ENCODE results near the gene TTLL3.
A peak's percentile ranks its signal among the peaks of the same experiment; 100 is the strongest.

The TTLL3 gene

DNA sequence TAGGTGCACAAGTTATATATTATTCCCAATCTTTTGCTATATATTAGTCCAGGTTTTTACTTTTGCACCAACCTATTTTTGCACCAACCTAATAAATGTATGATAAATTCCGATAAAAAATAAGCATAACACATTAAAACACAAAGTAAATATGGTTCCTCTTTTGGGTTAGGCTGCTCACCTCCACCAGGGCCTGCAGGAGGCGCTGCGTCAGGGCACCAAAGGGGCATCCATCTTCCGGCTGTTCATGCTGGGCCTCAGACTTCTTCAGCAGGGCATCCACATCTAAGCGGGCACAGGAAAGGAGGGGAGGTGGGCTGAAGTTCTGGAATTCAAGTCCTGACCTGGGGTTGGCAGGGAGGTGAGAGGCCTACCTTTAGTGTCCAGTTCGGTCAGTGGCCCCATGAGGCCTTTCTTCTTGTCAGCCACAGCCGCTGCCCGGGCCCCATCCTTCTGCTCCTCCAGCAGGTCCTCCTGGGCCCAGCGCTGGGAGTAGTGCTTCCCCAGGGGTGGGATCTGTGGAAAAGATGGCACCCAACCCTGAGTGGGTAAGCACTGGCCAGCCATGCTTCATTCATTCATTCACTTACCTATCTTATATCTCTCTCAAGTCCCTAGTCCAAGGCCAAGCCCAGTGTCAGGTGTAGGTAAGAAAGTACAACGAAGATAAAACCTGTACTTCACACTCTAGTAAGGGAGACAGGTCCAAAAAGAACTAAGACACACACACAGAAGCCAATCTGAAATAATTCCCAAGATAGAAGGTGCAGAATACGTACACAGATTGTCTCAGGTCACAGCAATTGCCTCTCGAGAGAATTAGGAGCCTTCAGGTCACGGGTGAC is 23.0 kb upstream of the TTLL3 start:
- no peak overlapping the region for H3K4me3 ChIP-seq (ENCODE audit: low read depth, low read length)
- TF ChIP-seq, protein P1, sequence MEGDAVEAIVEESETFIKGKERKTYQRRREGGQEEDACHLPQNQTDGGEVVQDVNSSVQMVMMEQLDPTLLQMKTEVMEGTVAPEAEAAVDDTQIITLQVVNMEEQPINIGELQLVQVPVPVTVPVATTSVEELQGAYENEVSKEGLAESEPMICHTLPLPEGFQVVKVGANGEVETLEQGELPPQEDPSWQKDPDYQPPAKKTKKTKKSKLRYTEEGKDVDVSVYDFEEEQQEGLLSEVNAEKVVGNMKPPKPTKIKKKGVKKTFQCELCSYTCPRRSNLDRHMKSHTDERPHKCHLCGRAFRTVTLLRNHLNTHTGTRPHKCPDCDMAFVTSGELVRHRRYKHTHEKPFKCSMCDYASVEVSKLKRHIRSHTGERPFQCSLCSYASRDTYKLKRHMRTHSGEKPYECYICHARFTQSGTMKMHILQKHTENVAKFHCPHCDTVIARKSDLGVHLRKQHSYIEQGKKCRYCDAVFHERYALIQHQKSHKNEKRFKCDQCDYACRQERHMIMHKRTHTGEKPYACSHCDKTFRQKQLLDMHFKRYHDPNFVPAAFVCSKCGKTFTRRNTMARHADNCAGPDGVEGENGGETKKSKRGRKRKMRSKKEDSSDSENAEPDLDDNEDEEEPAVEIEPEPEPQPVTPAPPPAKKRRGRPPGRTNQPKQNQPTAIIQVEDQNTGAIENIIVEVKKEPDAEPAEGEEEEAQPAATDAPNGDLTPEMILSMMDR (IDR thresholded peaks at IDR 0.05; ENCODE audit: insufficient read depth, low read depth, low read length, missing control alignments): peak; percentile 59
- DNase-seq (ENCODE audit: low read depth): no peak

DNA sequence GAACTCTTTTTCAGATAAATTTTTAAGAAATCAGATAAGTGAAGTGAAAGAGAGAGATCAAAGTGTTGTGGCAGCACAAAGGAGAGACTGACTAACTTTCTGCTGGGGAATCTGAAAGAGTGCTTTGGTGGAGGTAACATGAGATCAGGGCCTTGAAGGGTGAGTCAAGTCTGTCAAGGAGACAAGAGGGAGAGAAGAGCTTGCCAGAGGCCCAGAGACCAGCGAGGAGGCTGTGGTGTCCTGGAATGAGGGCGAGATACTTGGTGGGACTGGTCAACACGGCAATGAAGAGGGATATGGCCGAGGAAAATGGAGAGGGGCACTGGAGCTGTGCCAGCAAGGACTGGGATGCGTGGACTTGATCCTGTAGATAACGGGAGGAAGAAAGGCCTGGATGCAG is 22.3 kb upstream of the TTLL3 start:
- H3K4me3 ChIP-seq (ENCODE audit: low read depth, low read length): no peak overlapping the region
- TF ChIP-seq, protein P1 (IDR thresholded peaks at IDR 0.05; ENCODE audit: insufficient read depth, low read depth, low read length, missing control alignments): no peak
- no peak for DNase-seq (ENCODE audit: low read depth)

DNA sequence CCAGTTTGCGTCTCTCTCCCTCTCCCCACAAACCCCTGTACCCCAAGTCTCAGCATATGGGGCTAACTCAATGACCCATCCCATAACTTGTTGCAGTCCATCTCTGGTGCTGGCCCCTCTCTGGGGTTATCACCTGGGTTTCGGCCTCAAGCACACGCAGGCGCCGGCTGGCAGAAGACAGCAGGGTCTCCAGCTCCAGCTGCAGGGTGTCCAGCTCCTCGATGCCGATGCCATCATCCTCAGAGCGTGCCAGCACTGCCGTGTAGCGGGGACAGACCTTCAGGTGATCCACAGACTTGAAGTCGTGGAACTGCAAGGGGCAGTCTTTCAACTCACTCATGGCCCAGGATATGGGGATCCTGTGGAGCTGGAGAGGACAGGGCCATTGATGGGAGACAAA is 18.9 kb upstream of the TTLL3 start:
- DNase-seq (ENCODE audit: low read depth): no peak
- peak overlapping the region; percentile 86 for H3K4me3 ChIP-seq (ENCODE audit: low read depth, low read length)
- TF ChIP-seq, protein P1 (IDR thresholded peaks at IDR 0.05; ENCODE audit: insufficient read depth, low read depth, low read length, missing control alignments): no peak

DNA sequence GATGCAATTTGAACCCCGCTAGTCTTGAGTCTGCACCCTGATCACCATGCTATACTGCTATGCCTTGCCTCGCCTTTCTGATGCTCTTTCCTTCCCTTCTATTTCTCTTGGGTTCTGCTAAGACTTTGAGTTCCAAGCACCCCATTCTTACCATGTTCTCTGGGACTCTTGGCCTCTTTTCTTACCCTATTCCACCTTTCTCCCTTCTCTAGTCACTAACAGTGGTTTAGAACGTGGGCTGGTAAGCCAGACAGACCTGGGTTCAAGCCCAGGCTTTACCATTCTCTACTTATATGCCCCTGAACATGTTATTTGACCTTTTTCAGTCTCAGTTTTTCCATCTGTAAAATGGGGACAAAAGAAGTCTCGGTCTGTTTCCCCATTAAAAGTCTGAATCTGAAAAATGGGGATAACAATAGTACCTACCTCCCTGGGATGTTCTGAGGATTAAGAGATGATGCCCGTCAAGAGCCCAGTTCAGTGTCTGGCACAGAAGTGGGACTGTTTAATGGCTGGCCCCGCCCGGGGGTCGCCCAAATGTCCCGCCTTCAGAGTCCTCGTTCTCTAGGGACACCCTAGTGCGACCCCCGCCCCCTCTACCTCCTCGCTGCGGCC is 18.2 kb upstream of the TTLL3 start:
- TF ChIP-seq, protein P1 (IDR thresholded peaks at IDR 0.05; ENCODE audit: insufficient read depth, low read depth, low read length, missing control alignments): no peak
- H3K4me3 ChIP-seq (ENCODE audit: low read depth, low read length): peak overlapping the region; percentile 86
- DNase-seq (ENCODE audit: low read depth): no peak

DNA sequence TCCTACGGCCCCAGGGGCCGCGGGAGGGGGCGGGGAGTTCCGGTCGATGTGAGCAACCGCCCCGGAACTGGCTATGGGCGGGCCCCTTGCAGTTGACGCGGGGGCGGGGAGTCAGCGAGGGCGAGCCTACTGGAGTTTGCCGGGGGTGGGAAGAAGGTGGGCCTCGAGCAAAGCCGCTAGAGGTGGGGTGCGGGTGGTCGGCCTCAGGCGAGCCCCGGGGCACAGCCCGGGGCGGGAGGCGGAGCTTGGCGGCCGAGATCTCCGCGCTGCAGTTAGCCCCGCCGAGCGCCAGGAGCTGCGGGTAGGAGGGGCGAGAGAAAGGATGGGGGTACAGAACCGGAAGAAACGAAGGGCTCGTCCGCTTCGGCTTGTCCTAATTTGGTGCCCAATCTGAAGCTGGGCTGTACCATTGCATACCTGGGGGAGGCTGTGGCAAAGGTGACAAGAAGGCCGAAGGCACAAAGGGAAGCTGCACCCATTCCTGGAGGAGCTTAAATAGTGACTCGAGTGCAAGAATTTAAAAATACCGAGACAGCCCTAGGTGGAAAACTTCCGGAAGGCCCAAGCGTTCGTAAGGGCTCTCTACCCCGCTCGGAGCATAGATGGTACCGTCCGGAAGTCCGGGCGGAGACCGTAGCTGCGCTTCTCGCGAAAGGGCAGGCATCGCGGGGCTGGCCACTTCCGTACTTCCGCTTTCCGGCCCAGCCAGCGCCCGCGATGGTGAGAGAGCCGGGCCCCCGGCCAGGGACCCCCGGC is 17.5 kb upstream of the TTLL3 start, which contains the start of the genes ARPC4 and TADA3:
TSS of gene ARPC4 (plus strand) at position 678 of the 756 bp plus-strand sequence. CDS start at position 718, 40 bp downstream.
TSS of gene TADA3 (minus strand) at position 69 of the 756 bp plus-strand sequence. CDS start 1,007 bp downstream, outside the sequence.
- H3K4me3 ChIP-seq (ENCODE audit: low read depth, low read length): peak within 1 kb of the TSS; percentile 86
- peak; percentile 98 for DNase-seq (ENCODE audit: low read depth)
- TF ChIP-seq, protein P1 (IDR thresholded peaks at IDR 0.05; ENCODE audit: insufficient read depth, low read depth, low read length, missing control alignments): no peak

DNA sequence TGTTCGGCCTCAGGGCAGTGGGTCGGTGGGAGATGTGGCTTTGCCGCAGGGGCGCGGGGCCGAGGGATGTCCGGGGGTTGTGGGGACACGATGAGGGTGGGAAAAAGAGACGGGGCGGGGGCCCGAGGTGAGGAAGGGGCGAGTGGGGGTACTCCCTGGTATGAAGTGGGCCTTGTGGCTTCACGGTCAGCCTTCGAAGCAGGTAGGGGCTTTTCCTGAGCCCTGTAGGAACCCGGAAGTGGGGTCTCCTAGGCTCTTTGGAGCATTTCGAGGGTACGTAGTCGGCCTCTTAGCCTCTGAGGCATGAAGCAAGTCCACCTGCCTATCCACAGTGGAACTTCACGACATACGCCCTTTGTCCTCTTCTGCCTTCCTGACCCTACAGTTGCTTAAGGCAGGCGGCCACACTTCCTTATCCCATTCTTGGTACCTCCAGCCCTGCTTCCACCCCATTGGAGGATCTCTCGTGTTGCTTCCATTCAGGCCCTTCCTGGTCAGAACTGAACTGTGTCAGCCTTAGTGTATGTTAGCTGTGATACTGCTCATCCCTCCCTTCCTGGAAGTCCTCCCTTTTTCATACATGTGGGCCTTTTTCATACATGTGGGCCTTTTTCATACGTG is 16.8 kb upstream of the TTLL3 start:
- TF ChIP-seq, protein P1 (IDR thresholded peaks at IDR 0.05; ENCODE audit: insufficient read depth, low read depth, low read length, missing control alignments): no peak
- DNase-seq (ENCODE audit: low read depth): peak; percentile 68
- peak overlapping the region; percentile 86 for H3K4me3 ChIP-seq (ENCODE audit: low read depth, low read length)
